OCI-LY7 (cell line): ENCODE data around the gene PHB1.

Source experiments
- EZH2phosphoT487 ChIP-seq: fragments of 200-600 bp; sonication (generic); IDR thresholded peaks from 2 replicates; pipeline ENCODE4 v1.6.1; 2018; ENCODE audit warnings: low read depth, borderline replicate concordance, mild to moderate bottlenecking, mixed run types, antibody characterized with exemption, low read length, moderate library complexity, mixed read lengths
- TF ChIP-seq, protein P1 (sequence below): fragments of 200-600 bp; sonication (generic); conservative IDR thresholded peaks from 2 replicates; pipeline ENCODE4 v1.5.1; 2014; ENCODE audit warnings: mild to moderate bottlenecking, antibody characterized with exemption, low read length, moderate library complexity, mixed read lengths

DNA sequence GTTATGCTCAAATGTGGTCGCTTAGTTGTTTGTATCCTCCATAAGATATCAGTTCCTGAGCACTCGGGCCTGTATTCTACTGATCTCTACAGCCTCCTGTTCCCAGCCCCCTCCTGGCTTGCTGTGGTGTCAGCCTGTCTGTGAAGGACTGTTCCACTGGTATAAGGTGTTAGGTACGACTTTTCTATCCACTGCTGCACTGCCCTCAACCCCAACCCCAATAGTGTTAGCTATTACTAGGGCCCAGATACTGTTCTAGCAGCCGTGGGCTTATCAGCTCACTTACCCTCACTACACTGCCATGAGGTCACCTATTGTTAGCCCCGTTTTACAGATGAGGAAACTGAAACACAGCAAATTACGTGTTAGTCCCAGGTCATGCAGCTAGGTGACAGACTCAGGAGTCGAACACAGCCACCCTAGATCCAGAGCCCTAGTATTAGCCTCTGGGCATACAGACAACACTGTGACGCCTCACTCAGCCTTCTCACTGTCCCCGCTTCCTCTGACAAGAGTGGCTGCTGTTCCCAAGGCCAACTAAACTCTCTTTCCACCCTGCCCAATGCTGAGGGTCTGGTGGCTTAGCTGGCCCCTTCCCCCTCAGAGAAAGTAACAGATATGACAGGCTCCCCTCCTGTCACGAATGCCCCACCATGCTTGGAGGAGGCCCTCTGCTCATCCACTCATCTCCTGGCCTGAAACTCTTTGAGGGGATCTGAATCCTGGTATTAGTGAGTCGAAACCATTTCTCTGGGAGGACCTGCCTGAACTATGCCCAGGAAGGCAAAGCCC is 27.0 kb downstream of the PHB1 start:
- TF ChIP-seq, protein P1, sequence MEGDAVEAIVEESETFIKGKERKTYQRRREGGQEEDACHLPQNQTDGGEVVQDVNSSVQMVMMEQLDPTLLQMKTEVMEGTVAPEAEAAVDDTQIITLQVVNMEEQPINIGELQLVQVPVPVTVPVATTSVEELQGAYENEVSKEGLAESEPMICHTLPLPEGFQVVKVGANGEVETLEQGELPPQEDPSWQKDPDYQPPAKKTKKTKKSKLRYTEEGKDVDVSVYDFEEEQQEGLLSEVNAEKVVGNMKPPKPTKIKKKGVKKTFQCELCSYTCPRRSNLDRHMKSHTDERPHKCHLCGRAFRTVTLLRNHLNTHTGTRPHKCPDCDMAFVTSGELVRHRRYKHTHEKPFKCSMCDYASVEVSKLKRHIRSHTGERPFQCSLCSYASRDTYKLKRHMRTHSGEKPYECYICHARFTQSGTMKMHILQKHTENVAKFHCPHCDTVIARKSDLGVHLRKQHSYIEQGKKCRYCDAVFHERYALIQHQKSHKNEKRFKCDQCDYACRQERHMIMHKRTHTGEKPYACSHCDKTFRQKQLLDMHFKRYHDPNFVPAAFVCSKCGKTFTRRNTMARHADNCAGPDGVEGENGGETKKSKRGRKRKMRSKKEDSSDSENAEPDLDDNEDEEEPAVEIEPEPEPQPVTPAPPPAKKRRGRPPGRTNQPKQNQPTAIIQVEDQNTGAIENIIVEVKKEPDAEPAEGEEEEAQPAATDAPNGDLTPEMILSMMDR = no peak
- TF ChIP-seq EZH2phosphoT487 = no peak
